HG02840 (cell line): Measurements from ENCODE around the gene SERBP1.
A peak's percentile ranks its signal among the peaks of the same experiment; 100 is the strongest.
"Not testable (repeated sequence)": the region's sequence is repeated elsewhere in the genome, so short reads cannot be mapped to it uniquely, and the experiment has no call there.

ENCODE experiments used
- ATAC-seq: cut with Tn5 transposase; IDR thresholded peaks from one replicate; pipeline ENCODE4 v1.9.1; 2021; ENCODE audit warnings: mild to moderate bottlenecking, moderate library complexity, moderate number of reproducible peaks; ENCODE audit not compliant: unreplicated experiment, low FRiP score

SERBP1 gene

GRCh38 chr1:67441183-67441582 is 11.0 kb upstream of the SERBP1 start:
- no peak for ATAC-seq

- ATAC-seq = no peak
Measured at GRCh38 chr1:67440339-67440738, 10.1 kb upstream of the SERBP1 start.

DNA sequence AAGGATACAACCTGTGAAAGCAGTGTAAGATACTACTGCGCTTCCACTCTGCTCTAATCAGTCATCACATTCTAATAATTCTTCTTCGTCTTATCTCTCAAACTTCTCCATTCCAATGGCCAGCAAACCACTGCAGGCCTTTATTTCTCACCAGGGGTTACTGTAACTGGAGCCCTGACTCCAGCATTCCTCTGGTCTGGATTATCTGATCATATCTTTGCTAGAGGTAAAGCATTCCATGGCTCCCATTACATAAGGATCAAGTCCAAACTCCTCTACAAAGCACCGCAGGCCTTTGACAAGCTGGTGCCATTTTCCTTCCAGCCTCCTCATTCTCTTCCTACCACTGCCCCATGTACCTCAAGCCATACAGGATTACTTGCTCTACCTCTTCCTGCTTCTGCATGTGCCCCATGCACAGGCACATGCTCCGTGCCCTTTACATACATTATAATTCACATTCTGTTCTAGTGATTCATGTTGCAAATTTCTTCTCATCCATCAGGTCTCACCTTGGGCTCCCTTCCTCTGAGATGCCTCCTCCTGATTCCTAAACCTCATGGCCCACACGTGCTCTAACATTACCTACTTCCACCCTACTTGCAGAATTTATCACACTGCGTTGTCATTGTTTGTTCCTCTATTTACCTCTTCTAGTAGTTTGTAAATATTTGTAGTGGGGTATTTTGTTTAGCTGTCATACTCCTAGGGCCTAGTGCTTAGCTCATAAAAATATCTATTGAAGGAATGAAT is 9.3 kb upstream of the SERBP1 start:
- ATAC-seq = no peak

DNA sequence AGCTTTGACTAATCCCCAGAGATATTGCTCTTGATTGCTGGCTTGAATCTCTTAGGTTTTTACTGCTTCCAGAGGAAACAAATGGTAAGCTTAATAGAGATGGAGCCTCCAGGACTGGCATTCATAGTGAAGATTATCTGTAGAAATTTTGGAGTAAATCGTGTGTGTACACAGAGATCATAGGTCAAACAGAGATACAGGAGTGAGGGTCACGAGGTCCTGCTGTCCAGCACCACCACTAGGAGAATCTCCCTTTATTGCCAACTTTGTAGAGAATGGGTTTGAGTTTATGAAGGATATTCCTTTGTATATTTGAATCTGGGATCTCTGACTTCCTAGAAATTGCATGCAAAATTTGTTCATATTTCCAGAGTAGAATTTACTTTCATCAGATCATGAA is 7.8 kb upstream of the SERBP1 start:
- ATAC-seq = no peak

DNA sequence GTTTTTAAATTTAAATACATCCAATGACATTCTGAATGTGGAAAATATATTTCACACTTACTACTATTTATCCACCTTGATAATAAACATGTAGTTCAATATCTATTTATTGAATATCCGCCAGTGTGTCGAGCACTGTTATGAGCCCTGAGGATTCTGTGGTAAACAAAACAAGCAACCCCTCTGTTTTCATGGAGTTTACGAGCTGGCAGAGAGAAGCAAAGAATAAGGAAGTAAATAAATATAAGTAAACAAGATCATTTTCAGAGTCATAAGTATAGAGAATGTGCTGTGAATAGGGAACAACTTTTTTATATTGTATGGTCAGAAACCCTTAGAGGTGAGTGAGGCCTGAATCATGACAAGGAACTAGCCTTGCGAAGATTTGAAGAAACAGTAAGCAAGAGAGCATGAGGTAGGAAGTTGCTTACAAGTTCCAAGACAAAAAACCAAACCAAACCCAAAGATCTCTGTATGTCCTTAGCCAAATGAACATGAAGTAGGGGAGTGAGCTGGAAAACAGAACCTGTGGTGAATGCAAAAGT is 6.4 kb upstream of the SERBP1 start:
- no peak for ATAC-seq

DNA sequence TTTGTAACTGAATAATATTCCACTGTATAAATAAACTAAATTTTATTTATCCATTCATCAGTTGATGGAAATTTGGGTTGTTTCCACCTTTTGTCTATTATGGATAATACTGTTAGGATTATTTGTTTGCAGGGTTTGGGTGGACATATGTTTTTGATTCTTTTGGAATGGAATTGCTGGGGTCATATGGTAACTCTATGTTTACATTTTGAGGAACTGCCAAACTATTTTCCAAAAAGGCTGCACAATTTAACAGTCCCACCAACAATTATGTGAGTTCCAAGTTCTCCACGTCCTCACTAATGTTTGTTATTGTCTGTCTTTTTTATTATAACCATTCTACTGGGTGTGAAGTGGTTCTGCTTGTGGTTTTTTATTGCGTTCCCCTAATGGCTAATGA is 4.3 kb upstream of the SERBP1 start:
- ATAC-seq = no peak

DNA sequence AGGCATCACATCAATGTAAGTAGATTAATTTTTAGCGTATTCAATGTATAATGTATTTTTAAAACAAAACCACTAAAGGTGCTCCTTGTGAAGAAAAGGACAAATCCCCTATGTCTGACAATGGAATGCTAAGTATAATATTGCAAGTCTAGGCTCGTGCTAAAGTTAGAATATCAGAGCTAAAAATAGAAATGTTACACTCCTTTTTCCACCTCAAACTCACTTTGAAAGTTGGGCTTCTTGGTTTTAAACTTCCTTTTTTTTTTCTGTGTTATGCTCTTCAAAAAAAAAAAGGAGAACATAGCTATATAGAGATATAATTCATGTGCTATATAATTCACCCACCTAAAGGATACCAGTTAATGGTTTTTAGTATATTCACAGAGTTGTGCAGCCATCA is 3.6 kb upstream of the SERBP1 start:
- ATAC-seq = no peak

DNA sequence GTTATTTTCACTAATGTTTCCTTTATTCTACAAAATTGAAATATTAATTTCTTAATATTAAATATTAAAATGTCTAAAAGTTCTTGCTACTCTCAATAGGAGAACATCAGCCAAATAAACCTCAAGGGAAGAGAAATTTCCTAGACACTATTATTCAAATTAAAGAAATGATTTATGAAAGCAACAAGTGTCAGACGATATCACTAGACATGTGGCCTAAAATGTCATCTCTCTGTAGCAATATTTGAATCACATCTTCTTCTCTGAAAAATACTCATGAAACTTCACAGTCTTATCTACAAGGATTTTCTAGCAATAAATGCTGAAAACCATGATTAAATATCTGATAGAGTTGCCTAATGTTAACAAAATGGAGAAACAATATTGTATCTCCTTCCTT is 2.5 kb upstream of the SERBP1 start:
- no peak for ATAC-seq

GRCh38 chr1:67431869-67432578 is 1.8 kb upstream of the SERBP1 start:
- no peak for ATAC-seq

GRCh38 chr1:67431156-67431765 is 1.1 kb upstream of the SERBP1 start:
- peak; percentile 0 for ATAC-seq

DNA sequence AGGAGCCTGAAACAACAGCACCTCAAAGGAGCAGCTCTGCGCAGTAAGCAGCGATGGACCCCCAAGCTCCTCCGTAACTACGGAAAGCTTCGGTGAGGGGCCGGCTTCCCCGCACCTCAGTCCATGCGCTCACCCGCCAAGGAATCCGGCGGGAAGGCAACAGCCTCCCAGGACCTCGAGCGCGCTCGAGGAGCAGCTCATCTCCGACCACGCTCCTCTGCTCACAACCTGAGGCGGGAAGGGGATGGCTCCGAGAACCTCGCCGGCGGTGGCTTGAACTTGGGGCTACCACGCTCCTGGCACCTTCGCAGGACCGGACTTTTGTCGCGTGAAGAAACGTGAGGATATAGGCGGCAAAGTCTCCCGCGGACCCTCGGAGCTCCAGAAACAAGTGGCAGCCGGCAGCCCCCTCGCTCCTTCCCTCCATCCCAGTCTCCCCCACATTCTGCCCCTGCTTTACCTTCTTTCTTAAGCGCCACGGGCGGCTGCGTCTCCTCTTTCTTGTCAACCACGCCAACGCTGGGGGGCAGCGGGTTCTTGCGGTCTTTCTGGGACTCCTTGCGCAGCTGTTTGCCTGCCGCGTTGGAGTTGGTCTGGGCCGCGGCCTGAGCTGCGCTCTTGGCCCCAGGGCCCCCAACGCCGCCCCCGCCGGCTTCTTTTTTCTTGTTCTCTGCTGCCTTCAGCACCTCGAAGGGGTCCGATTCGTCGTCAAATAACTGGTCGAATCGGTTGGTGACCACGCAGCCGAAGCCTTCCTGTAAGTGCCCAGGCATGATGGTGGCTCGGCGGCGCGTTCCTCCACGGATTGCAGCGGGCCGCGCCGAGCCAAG is 459 bp downstream of the SERBP1 start:
- ATAC-seq = peak; percentile 8

- no peak for ATAC-seq
Measured at GRCh38 chr1:67429011-67429527, 1.1 kb downstream of the SERBP1 start.

DNA sequence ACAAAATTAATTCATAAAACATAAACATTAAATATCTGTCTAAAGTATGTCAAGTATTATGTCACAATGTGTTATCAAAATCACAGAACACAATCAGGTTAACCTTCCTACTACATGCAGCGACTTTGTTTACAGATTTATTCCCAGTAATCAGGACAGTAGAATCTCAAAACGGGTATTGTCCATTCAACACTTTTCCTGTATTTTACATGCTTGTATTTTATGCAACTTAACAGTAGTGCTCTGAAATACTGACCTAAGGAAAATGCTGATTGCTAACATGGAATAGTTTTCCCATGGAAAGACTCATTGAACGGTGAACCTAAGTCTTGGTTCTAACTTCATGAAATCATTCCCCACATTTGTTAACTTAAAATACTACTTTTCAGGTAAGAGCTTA is 2.3 kb downstream of the SERBP1 start:
- no peak for ATAC-seq

- no peak for ATAC-seq
Measured at GRCh38 chr1:67427465-67427864, 2.7 kb downstream of the SERBP1 start.

DNA sequence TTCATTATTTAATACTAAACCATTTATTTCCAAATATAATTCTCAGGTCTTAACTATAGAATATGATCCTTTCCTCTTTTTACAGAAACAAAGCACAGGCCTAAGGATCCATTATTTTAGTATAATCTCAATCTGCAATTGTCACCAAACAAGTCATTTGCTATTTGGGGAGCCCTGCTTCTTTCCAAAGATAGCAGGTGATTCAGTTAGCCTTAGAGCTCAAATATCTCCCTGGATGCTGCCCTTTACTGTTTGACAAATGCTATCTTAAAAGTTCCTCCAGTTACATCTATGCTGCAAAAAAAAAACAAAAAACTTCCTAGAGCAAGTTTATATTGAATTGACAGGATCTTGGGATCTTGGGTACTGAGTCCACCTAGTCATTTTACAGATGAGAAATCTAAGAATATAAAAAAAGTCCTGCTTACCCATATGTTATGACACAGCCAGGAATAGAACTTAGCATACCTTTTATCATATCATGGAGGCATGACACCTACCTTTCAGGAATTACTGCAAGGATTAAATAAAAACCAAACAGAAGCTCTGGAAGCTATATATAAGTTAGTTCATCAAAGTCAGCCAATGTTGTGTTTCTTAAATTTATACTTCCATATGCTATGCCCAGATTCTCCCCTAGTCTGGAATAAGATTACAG is 9.2 kb downstream of the SERBP1 start:
- no peak for ATAC-seq

GRCh38 chr1:67418839-67419586 is 11.2 kb downstream of the SERBP1 start:
- no peak for ATAC-seq

GRCh38 chr1:67417733-67418132 is 12.5 kb downstream of the SERBP1 start:
- ATAC-seq = not testable (repeated sequence)

- ATAC-seq = no peak
Measured at GRCh38 chr1:67415041-67415440, 15.2 kb downstream of the SERBP1 start.

DNA sequence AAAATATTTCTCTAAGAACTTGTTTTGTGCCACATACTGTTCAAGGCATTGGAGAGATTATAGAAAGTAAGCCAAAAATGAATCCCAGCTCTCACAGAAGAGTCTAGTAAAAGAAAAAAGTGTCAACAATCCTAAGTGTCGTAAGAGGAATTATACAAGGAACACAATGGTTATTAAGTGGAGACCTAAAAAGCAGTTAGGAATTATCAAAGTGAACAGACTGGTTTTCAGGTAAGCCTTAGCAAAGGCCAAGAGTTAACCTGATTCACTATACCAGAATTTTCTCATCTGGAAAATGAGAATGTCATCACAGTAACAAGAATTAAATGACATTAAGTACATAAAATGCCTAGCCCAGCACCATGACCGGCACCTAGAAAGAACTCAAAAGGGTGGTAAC is 15.6 kb downstream of the SERBP1 start:
- no peak for ATAC-seq
